GM19043 (cell line): ENCODE results near the gene DNAAF5.

Source experiments
- ATAC-seq: cut with Tn5 transposase; IDR thresholded peaks from one replicate; pipeline ENCODE4 v1.9.1; 2021; ENCODE audit warnings: low read depth; ENCODE audit not compliant: unreplicated experiment

DNAAF5 gene

GRCh38 chr7:763762-764161 lies 37.3 kb downstream of the DNAAF5 start:
- ATAC-seq: no peak

DNA sequence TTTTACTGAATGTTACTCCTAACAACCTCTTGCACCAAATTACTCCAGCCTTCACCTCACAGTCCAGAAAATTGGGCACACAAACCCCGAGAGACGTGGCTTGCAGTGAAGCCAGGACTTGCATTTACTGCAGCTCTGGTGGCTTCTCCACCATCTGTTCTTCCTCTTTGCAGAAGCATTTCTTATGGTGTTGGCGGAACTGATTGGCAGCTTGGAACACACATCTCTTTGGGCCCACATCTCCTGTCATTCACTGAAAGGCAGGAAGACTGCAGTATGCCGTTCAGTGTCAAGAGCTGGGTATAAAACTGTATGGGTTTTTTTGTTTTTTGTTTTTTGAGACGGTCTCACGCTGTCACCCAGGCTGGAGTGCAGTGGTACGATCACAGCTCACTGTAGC lies 38.9 kb downstream of the DNAAF5 start:
- ATAC-seq: no peak

DNA sequence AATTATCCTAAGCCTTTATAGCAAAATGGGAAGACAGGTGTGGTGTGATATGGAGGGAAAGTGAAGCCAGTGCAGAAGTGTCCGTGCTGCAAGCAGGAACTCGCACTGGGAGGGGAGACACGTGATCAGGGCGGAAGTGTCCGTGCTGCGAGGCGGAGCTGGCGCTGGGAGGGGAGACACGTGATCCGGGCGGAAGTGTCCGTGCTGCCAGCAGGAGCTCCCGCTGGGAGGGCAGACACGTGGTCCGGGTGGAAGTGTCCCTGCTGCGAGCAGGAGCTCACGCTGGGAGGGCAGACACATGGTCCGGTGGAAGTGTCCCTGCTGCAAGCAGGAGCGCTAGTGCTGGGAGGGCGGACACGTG lies 41.1 kb downstream of the DNAAF5 start:
- ATAC-seq: no peak

DNA sequence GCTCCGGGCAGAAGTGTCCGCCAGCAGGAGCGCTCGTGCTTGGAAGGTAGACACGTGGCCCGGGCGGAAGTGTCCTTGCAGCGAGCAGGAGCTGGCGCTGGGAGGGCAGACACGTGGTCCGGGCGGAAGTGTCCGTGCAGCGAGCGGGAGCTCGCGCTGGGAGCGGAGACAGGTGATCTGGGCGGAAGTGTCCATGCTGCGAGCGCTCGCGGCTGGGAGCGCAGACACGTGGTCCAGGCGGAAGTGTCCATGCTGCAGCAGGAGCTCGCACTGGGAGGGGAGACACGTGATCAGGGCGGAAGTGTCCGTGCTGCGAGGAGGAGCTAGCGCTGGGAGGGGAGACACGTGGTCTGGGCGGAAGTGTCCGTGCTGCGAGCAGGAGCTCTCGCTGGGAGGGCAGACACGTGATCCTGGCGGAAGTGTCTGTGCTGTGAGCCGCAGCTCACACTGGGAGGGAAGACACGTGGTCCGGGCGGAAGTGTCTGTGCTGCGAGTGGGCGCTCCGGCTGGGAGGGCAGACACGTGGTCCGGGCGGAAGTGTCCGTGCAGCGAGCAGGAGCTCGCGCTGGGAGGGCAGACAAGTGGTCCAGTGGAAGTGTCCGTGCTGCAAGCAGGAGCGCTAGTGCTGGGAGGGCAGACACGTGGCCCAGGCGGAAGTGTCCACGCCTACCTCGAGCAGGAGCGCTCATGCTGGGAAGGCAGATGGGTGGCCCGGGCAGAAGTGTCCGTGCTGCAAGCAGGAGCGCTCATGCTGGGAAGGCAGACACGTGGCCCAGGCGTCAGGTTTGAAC lies 41.6 kb downstream of the DNAAF5 start:
- ATAC-seq: no peak

DNA sequence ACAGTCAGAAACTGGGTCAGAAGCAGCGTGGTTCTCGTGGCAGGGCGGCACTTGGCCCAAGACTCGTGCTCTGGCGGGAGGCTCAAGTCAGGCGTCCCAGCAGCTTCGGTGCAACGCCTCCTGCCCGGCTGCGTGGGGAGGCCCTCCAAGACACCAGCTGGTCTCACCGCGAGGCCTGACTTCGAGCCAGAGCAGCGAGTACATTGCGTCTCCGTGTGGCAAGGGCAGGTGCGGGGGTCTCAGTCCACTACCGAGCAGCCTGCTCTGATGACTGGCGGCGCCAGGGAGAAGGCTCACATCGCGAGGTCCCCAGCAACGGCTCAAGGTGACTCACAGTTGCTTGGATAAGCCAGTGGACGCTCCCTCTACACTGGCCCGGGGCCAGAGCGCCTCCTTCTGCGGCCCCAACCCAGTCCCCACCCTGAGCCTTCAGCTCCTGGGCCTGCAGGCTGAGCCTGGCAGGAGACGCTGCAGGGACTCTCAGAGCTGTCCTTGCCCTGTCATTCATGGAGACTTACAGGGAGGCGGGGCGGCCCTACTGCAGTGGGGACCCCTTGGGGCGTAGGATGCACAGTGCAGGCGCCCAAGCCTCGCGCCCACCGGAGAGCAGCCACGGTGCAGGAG lies 42.5 kb downstream of the DNAAF5 start:
- ATAC-seq: no peak

GRCh38 chr7:770336-770735 lies 43.8 kb downstream of the DNAAF5 start:
- ATAC-seq: no peak

- no peak for ATAC-seq
These were observed 44.3 kb downstream of the DNAAF5 start for GRCh38 chr7:770741-771166.

- ATAC-seq: no peak
These were observed 44.9 kb downstream of the DNAAF5 start for GRCh38 chr7:771234-772004.

- ATAC-seq: no peak
These were observed 45.5 kb downstream of the DNAAF5 start for GRCh38 chr7:772005-772294.

DNA sequence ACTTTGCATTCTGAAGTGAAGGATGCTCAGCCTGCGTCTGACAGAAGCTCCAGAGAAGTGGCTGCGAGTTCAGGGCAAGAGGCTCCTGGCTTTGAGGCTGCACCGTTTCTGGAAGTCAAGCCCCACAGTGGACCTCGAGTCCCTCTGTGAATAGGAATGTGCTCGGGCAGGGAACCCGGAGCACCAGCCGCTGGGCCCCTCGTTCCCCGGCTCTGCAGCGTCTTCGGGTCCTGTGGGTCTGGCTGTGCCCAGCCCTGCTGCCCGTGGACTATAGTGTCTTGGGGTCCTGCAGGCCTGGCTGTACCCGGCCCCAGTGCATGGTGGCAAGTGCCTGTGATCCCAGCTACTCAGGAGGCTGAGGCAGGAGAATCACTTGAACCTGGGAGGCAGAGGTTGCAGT lies 45.9 kb downstream of the DNAAF5 start:
- no peak for ATAC-seq

- no peak for ATAC-seq
These were observed 46.5 kb downstream of the DNAAF5 start for GRCh38 chr7:772861-773621.

DNA sequence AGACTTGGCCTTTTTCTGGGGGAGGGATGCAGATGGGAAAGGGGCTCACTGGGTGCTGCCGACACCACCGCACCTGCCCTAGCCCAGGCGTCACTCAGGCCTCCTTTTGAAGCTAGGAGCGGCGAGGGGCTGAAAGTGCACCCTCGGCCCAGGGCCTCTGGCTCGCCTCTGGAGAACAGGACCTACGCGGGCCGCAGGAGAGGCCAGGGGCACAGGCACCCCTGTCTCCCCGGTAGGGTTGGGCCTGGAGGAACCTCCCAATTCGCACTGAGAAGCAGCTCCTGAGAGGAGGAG lies 47.1 kb downstream of the DNAAF5 start:
- ATAC-seq: no peak

DNA sequence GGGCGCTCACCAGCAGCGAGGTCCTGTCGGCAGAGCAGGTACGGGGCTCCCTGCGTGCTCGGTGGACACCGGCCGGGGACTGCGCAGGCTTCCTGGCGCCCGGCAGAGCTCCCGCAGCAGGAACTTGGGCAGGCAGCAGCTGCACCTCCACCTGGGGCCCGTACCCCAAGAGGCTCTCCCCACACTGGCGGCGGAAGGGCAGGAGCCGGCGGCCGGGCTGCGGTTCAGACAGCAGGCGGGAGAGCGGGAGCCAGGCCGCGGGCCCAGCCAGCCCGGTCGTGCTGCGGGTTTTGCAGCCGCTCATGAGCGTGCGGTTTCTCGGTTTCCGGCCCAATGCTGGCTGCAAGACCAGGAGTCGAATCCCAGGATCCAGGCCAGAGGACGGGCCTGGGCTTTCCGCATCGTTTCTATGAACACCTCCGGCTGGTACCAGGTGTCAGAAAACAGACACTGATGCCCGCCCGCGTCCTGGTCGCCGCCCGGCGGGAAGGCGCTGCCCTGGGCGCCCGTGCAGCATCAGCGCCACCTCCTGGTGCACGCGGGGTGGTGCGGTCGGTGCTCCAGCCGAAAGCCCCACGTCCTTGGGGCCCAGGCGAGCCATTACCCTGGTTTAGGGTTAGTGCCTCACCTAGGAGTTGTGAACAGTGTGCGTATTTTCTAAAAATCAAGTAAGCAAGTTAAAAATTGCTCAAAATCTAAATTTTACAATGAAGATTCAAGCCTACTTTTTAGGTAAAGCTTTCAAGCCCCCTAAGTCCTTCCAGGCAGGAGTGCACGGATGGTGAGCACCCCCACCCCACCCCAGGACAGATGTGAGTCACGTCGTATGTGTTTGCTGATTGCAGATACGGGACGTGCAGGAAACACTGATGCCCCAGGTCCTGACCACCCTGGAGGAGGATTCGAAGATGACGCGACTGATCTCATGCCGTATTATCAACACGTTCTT lies 47.9 kb downstream of the DNAAF5 start:
- no peak for ATAC-seq

- no peak for ATAC-seq
These were observed 49.9 kb downstream of the DNAAF5 start for GRCh38 chr7:776381-776780.

- ATAC-seq: no peak
These were observed 50.7 kb downstream of the DNAAF5 start for GRCh38 chr7:776992-777727.

DNA sequence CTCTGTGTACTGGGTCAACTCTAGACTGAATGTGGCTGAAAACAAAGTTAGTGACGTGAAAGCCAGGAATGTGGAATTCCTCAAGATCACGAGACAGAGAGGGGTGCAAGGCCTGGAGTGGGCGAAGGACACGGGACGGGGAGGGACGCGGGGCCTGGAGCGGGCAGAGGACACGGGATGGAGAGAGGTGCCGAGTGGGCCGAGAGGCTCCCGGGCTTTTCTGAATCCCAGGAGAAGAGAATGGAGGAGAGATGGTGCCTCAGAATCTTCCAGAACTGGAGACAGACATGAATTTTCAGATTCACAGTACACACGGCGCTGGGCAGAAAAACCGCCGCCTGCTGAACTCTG lies 51.2 kb downstream of the DNAAF5 start:
- no peak for ATAC-seq

DNA sequence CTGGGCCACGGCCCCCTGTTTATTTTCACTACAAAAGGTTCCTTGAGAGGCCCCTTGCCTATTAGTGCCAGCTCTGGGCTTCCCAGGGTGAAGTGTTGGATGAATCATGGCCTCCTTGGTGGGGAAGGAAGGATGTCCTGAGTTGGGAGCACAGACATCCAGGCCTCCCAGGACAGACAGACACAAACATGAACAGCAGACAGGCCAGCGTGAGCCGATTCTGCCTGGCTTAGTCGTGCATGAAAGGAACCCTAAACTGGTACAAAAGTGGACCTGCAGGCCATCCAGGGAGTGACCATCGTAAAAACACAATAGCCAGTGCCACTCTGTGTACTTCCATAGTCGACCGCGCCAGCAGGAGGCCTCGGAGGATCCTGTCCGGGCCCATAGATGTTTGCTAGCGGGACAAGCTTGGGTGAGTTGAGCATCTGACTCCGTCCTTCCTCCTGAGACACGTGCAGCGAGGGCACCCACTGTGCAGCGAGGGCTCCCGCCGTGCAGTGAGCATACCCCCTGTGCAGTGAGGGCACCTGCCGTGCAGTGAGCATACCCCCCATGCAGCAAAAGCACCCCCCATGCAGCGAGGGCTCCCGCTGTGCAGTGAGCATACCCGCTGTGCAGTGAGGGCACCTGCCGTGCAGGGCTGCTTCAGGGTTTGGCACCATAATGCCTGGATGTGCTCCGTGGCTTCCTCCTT lies 51.9 kb downstream of the DNAAF5 start:
- ATAC-seq: no peak

DNA sequence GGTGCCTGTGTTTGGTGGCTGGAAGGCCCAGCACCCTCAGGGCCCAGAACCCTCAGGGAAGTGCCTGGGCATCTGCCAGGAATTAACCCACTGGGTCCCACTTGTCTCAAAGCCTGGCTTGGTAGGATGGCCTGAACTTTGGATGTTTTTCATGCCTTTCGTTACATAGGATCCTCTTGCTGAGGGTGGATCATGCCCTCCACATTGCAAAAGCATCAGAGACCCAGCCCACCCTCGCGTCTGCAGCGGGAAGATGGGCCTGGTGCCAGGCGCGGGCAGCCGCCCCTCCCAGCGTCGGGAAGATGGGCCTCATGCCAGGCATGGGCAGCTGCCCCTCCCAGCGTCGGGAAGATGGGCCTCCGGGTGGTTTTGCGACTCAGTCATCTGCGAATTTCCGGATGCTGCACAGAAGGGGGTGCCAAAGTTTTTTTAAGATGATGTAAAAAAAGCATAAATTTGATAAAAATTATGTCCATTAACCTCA lies 52.5 kb downstream of the DNAAF5 start:
- no peak for ATAC-seq

- ATAC-seq: no peak
These were observed 53.0 kb downstream of the DNAAF5 start for GRCh38 chr7:779480-779879.
